RPMI7951 (cell line): ENCODE data around the gene IFFO2. TPM values are rescaled to one million over a fixed set of nuclear protein-coding genes. Genes with fewer than 3 reads are reported as not detected.

ENCODE experiments used
- DNase-seq: peaks from one replicate; pipeline ENCODE4 v3.0.0-alpha.2; 2012; ENCODE audit warnings: low read depth
- total RNA-seq: library from RNA; depleted of rRNA; stranded (reverse); fragments of >200 nt; shearing (Covaris generic); gene quantifications from 2 replicates; pipeline ENCODE4 v1.2.3, GENCODE V29; 2014

Gene IFFO2
- total RNA-seq, 1 experiment from 2014 or later, result 9.9 TPM

DNA sequence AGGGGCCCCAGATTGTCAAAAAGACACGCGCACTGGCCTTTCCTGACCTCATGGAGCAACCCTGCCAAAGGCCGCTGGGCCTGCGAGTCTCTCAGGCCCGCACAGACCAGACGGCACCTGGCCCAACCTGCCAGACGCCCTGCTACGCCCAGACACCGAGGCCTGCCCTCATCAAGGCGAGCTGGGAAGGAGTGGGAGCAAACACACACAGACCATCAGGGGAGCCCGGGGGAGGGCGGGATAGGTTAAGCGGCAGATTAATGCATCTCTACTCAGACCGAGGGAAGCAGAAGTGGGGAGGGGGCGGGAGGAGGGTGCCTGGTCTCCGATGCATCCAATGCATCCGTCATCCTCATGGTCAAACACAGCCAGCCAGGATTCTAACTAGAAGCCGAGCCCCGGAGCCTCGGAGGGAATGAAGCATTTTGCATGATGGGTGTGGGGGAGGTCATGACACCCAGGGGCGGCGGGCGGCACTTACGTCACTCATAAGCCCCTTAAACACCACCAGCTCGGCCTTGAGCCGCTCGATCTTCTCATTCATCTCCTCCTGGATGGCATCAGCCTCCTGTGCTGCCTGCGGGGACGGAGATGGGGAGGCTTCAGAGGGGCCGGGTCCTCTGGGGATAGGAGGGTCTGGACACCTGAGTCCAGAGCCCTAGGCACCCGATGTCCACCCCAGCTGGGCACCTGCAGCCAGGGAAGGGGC, 37.1 kb downstream of the IFFO2 start:
- no peak for DNase-seq

DNA sequence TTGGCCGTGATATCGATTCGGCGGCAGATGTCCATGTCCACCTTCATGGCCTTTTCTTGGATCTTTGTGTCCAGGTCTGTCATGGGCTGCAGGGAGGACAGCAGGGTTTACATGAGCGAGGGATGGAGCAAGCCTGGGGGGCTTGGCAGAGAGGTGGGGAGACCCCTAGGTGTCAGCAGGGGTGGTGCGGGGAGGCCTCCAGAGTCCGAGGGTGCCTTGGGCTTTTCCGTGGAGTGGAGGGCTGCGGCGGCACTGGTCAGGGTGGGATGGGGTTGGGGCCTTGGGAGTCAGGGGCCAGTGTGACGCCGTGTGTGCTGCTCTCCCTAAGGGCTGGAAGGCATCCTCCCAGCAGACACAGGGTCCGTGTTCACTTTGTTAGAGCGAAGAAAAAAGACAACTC, 38.1 kb downstream of the IFFO2 start:
- no peak for DNase-seq

DNA sequence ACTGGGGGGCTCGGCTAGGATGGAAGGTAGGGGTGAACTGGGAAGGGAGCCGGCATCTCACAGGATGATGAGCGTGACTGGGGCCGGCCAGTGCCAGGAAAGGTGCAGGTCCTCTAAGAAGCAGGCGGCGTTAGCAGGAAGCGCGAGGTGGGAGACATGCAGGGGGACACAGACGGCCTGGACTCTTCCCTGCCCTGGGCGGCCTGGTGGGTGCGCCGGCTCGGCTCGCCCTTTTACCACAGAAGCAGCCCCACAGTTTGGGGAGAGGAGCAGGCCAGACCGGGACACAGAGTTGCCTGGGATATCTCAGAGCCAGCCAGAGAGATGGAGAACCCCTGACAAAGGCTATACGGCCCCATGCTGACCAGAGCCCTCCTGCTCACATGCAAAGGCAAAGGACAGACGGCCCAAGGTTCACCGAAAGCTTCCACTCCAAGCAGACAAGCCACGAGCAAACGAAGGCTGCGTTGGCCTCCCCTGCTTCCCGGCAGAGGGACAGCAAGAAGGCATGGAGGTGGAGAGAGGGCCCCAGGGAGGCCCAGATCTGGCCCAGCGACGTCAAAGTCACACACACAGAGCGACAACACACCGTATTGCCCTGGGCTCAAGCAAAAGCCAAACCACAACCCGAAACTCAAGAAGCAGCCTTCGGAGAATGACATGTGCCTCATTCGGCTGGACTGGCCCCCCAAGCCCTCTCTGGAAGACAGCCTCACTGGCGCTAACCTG, 39.2 kb downstream of the IFFO2 start:
- no peak for DNase-seq

GRCh38 chr1:18915341-18915740, 41.1 kb downstream of the IFFO2 start:
- no peak for DNase-seq

DNA sequence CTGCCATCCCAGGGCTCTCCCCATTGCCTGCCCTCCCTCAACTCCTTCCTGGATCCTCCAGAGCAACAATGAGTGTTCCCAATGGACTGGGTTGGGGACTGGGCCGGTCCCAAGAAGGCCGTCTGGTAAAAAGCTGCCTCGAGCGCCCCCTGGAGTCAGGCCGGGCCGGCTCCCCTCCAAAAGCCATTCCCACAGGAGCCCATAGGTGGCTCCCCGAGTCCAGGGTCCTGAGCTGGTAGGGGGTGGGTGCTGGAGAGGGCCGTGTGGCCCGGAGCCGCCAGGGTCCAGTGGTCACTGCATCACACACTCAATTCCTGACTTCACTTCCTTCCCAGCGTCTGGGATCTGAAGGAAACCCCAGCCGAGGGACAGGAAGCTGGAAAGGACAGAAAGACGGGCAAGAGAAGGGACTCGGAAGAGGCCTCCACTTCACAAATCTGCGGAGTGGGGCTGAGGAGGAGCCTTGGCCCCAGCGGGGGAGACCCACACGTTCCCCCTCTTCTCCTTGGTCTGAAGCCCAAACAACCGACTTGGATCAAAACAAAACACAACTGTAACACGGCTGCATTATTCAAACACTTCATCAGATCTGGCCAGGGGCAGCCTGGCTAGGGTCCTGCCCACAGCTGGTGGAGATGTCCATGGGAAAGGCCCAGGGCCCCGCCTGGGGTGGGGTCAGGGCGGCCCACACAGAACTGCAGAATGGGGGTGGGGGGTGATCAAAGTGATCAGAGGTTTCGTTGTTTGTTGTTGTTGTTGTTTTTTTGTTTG, 43.2 kb downstream of the IFFO2 start:
- peak; percentile 74 for DNase-seq

DNA sequence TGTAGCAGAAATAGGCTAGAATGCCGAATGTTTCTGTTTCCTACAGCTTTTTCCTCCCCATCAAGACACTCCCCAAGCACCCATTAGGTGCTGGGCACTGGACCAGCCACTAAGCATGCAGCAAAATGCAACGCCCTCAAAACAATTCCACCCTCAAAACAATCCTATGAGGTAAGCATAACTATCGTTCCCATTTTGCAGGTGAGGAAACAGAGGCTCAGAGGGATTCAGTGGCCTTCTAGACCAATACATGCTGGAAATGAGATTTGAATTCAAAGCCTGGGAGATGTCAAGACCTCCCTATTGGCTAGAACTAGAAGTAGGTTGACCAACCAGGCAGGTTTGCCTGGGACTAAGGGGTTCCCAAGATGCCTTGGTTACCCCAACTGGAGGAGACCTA, 43.9 kb downstream of the IFFO2 start:
- DNase-seq, result no peak

DNA sequence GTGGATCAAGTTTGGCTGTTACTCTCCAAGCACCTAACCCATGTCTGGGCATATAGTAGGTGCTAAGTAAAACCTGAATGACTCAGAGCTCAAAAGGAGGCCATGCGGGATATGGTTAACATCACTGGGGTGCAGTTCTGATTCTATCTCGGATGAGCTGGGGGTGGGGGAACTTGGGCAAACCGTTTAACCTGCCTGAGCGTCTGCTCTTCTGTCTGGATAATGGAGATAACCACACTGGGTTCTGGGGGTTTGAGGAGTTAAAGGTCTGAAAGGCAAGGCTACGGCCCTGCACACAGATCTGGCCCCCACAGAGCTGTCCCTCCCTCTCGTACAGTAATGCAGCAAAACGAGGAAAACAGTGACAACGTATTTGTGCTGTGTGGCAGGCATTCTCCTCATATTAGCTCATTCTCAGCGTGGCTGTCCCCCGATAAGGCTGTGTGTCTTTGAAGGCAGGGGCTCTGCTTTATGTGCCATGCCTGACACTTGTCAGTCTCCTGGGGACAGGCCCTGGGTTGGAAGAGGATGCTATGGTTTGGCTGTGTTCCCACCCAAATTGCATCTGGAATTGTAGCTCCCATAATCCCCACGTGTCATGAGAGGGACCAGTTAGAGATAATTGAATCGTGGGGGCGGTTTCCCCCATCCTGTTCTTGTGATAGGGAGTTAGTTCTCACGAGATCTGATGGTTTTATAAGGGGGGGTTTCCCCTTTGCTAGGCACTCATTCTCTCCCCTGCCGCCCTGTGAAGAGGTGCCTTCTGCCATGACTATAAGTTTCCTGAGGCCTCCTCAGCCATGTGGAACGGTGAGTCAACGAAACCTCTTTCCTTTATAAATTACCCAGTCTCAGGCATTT, 47.3 kb downstream of the IFFO2 start:
- no peak for DNase-seq

DNA sequence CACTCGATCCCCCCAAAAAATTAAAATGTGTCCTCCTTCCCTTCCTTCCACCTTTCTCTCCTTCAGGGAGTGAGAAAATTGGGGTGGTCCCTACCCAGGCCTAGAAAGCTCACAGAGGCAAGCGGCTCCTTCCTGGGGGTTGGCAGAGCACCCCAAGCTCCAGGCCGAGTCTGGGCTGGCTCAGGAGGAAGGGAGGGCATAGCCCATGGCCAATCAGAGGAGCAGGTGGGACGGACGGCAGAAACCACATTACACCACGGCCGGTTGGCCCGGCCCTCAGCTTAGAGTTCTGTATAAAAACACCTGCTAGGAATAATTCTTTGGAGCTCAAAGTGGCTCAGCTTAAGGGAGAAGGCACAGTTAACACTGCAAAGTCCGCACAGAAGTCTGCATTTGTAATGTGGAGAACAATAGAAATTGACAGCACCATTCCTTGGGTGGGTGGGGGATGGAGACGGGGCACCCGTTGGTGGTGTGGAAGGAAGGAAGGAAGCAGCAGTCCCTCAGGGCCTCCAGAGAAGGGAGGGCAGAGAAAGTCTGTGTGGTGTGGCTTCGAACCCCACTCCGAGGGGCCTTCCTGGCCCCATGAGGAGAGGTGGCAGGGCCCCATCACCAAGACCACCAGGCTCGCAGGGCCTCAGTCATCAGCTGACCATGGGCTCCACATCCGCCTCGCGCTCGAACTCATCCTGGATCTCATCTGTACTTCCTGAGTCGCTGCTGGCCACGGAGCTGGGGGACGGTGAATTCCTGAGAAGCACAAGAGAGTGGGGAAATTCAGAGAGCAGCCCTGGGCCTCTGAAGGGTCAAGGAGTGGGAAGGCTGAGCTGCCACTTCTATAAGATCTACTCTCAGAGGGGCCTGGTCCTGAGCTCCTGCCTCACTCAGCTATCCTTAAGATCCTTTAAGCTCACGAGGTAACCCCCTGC, 48.3 kb downstream of the IFFO2 start:
- no peak for DNase-seq

DNA sequence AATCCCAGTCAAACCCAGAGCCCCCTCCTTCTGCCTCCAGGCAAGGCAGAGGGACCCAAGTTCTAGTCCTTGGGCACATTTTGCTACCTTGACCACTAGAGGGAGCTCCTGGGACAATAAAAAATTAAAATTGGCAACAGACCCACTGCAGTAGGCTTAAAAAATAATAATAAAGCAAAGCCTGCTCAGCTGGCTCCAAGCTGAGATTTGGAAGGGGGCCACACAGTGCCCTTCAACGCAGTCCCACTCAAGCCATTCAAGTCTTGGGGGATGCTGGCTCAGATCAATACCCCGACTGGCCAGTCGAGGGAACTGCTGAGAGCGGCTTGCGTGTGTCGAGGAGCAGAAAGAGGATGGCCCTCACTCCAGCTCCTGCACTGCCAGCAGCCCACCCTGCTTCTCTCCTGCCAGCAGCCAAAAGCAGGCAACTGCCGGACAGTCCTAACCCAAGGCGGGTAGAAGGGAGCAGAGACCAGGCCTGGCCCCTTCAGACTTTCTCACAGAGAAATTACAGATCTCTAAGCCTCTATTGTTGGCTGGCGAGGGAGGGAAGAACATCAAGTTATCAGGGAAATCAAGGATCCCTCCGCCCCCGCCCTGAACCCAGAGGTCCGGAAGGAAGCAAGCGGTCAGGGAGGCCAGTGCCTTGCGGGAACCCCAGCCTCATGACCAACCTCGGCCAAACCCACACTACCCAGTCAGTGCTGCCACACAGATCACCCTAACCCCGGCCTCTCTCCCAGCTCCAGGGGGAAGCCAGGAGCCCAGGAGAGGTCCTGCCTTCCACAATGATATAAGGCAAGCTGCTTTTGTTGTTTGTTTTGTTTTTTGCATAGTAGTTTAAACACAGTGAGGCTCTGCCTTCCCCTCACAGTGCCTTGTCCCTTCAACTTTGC, 49.2 kb downstream of the IFFO2 start:
- peak; percentile 69 for DNase-seq

GRCh38 chr1:18903291-18903756, 53.2 kb downstream of the IFFO2 start:
- DNase-seq, result no peak

GRCh38 chr1:18902523-18903290, 53.8 kb downstream of the IFFO2 start, which contains the start of gene ALDH4A1:
Gene ALDH4A1, minus strand, starts transcription at chr1:18902555. Its CDS starts 32 bp downstream, at chr1:18902523.
- DNase-seq, result peak; percentile 99

GRCh38 chr1:18901952-18902522, 54.4 kb downstream of the IFFO2 start:
- DNase-seq, result peak; percentile 64

DNA sequence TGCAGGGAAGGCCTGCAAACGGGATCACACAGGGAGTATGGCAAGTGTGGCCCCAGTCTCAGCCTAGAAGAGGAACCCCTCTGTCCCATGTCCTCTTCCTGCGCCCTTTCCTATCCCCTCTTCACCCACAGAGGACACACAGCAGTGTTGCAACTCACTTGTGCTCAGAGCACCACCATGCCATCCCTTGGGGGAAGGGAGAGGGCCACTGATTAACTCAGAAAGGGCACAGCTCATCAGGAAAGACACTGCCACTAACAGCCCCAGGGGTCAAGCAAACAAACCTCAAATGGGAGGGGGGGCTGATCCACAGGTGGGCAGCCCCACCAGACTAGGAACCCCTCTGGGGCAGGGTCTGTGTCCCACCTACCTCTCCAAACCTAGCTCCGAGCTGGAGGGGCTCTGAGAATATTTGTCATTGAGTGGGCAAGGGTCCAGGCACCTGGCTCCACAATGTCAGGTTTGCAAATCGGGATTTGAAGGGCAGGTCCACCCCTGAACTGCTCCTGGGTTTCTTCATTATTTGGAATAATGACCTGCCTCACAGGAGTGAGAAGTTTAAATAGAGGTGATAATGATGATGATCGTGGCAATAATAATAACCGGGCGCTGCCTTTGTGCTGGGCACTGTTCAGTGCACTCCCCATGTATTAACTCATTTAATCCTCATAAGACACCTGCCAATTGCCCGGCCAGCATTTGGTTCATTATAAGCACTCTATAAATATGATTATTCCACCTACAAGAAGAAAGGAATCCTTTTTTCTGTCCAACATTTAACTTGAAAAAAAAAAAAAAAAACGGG, 55.1 kb downstream of the IFFO2 start:
- no peak for DNase-seq

GRCh38 chr1:18900303-18900841, 56.1 kb downstream of the IFFO2 start:
- no peak for DNase-seq

GRCh38 chr1:18899363-18900049, 57.0 kb downstream of the IFFO2 start:
- DNase-seq, result no peak

GRCh38 chr1:18898567-18898966, 57.9 kb downstream of the IFFO2 start:
- no peak for DNase-seq
